Natural killer cell treated with Interleukin-12 subunit alpha and Interleukin-12 subunit beta and Interleukin-15 and Interleukin-18, amount 100 ng/mL, for 72 hours (primary cell): Measurements from ENCODE around the gene SEMA3E. TPM values are rescaled to one million over a fixed set of nuclear protein-coding genes. Genes with fewer than 3 reads are reported as not detected.

Source experiments
- ATAC-seq, 2 donors: fragments of 150-1000 bp; cut with Tn5 transposase in 1 of 2; sonication (Bioruptor Pico), chemical (Tn5 transposase) in 1 of 2; 2 replicates each; pipeline ENCODE4 v1.10.0; 2021
- DNase-seq: peaks from one replicate; pipeline ENCODE4 v3.0.0; 2022; ENCODE audit warnings: low spot score
- H3K27ac Mint-ChIP-seq, 2 donors: 1 replicate in 1 of 2; 2 replicates in 1 of 2; pipeline ENCODE4 v1.8.0; 2022; ENCODE audit warnings: mixed read lengths in 2 of 2, mild to moderate bottlenecking in 1 of 2, moderate library complexity in 1 of 2
- H3K27me3 Mint-ChIP-seq, 2 donors: 1 replicate in 1 of 2; 2 replicates in 1 of 2; pipeline ENCODE4 v1.8.0; 2022; ENCODE audit warnings: mixed read lengths in 2 of 2
- H3K36me3 Mint-ChIP-seq: one replicate; pipeline ENCODE4 v1.8.0; 2022; ENCODE audit warnings: mixed read lengths
- H3K4me1 Mint-ChIP-seq, 2 donors: 1 replicate in 1 of 2; 2 replicates in 1 of 2; pipeline ENCODE4 v1.8.0; 2022; ENCODE audit warnings: low read depth in 2 of 2, mixed read lengths in 2 of 2, mild to moderate bottlenecking in 1 of 2
- H3K4me3 Mint-ChIP-seq: one replicate; pipeline ENCODE4 v1.8.0; 2022; ENCODE audit warnings: mixed read lengths
- H3K9me3 Mint-ChIP-seq: 2 replicates; pipeline ENCODE4 v1.8.0; 2022; ENCODE audit warnings: mixed read lengths
- total RNA-seq, 2 donors: library from RNA; stranded (reverse); gene quantifications; one replicate each; pipeline ENCODE4 v1.2.3, GENCODE V29; 2022

The SEMA3E gene
- total RNA-seq, 2 donors from 2014 or later: not detected

GRCh38 chr7:83613232-83613631, 35.7 kb downstream of the SEMA3E start:
- no peak for DNase-seq
- Mint-ChIP-seq H3K9me3 (peaks cover 12% of the 10 kb centered on the region), H3K4me1 (no peaks in the 10 kb centered on the region), H3K27me3 (no peaks in the 10 kb centered on the region), H3K27ac (no peak overlapping the region), H3K4me3 (no peak overlapping the region), H3K36me3 (no peaks in the 10 kb centered on the region)
- no peak for ATAC-seq

GRCh38 chr7:83611776-83612175, 37.2 kb downstream of the SEMA3E start:
- no peak for DNase-seq
- no peaks in the 10 kb centered on the region for H3K27me3 Mint-ChIP-seq
- no peak for ATAC-seq
- no peaks in the 10 kb centered on the region for H3K4me1 Mint-ChIP-seq
- H3K4me3 Mint-ChIP-seq: no peak overlapping the region
- H3K36me3 Mint-ChIP-seq: no peaks in the 10 kb centered on the region
- no peak overlapping the region for H3K27ac Mint-ChIP-seq
- H3K9me3 Mint-ChIP-seq: peaks cover 14% of the 10 kb centered on the region

- H3K4me3 Mint-ChIP-seq: no peak overlapping the region
- ATAC-seq: no peak
- no peaks in the 10 kb centered on the region for H3K27me3 Mint-ChIP-seq
- no peaks in the 10 kb centered on the region for H3K4me1 Mint-ChIP-seq
- H3K27ac Mint-ChIP-seq: no peak overlapping the region
- peaks cover 11% of the 10 kb centered on the region for H3K9me3 Mint-ChIP-seq
- H3K36me3 Mint-ChIP-seq: no peaks in the 10 kb centered on the region
- DNase-seq: no peak
Observed at GRCh38 chr7:83610649-83611304, 38.2 kb downstream of the SEMA3E start.

- ATAC-seq: no peak
Observed at GRCh38 chr7:83608716-83609115, 40.2 kb downstream of the SEMA3E start.

GRCh38 chr7:83603649-83604048, 45.3 kb downstream of the SEMA3E start:
- Mint-ChIP-seq H3K36me3 (no peaks in the 10 kb centered on the region), H3K27me3 (no peaks in the 10 kb centered on the region), H3K4me1 (no peaks in the 10 kb centered on the region), H3K9me3 (peaks cover 11% of the 10 kb centered on the region), H3K4me3 (no peak overlapping the region), H3K27ac (no peak overlapping the region)
- ATAC-seq: no peak
- DNase-seq: no peak

More at GRCh38 chr7:83608716-83609115, 40.2 kb downstream of the SEMA3E start:
- H3K27ac Mint-ChIP-seq: no peak overlapping the region
- H3K4me1 Mint-ChIP-seq: no peaks in the 10 kb centered on the region
- H3K4me3 Mint-ChIP-seq: no peak overlapping the region
- H3K36me3 Mint-ChIP-seq: no peaks in the 10 kb centered on the region
- peaks cover 16% of the 10 kb centered on the region for H3K9me3 Mint-ChIP-seq
- DNase-seq: no peak
- H3K27me3 Mint-ChIP-seq: no peaks in the 10 kb centered on the region

GRCh38 chr7:83599131-83599530, 49.8 kb downstream of the SEMA3E start:
- H3K4me1 Mint-ChIP-seq: no peaks in the 10 kb centered on the region
- peaks cover 5% of the 10 kb centered on the region for H3K9me3 Mint-ChIP-seq
- no peaks in the 10 kb centered on the region for H3K27me3 Mint-ChIP-seq
- no peak overlapping the region for H3K27ac Mint-ChIP-seq
- H3K4me3 Mint-ChIP-seq: no peak overlapping the region
- H3K36me3 Mint-ChIP-seq: no peaks in the 10 kb centered on the region
- no peak for DNase-seq
- no peak for ATAC-seq

GRCh38 chr7:83593921-83594475, 54.9 kb downstream of the SEMA3E start:
- Mint-ChIP-seq H3K27ac (no peak overlapping the region), H3K36me3 (no peaks in the 10 kb centered on the region), H3K27me3 (no peaks in the 10 kb centered on the region), H3K4me3 (no peak overlapping the region), H3K9me3 (peaks cover 2% of the 10 kb centered on the region), H3K4me1 (no peaks in the 10 kb centered on the region)
- ATAC-seq (no peak), DNase-seq (no peak)

GRCh38 chr7:83588602-83589240, 60.2 kb downstream of the SEMA3E start:
- H3K27ac Mint-ChIP-seq: no peak overlapping the region
- no peaks in the 10 kb centered on the region for H3K36me3 Mint-ChIP-seq
- no peaks in the 10 kb centered on the region for H3K27me3 Mint-ChIP-seq
- peaks cover 6% of the 10 kb centered on the region for H3K9me3 Mint-ChIP-seq
- H3K4me3 Mint-ChIP-seq: no peak overlapping the region
- ATAC-seq: no peak
- H3K4me1 Mint-ChIP-seq: no peaks in the 10 kb centered on the region
- no peak for DNase-seq

- no peak for ATAC-seq
- no peak overlapping the region for H3K27ac Mint-ChIP-seq
- H3K4me3 Mint-ChIP-seq: no peak overlapping the region
- H3K9me3 Mint-ChIP-seq: peaks cover 6% of the 10 kb centered on the region
- DNase-seq: no peak
- H3K36me3 Mint-ChIP-seq: no peaks in the 10 kb centered on the region
- H3K27me3 Mint-ChIP-seq: no peaks in the 10 kb centered on the region
- H3K4me1 Mint-ChIP-seq: no peaks in the 10 kb centered on the region
Observed at GRCh38 chr7:83586281-83586680, 62.7 kb downstream of the SEMA3E start.

GRCh38 chr7:83581667-83582435, 67.1 kb downstream of the SEMA3E start:
- H3K4me1 Mint-ChIP-seq: no peaks in the 10 kb centered on the region
- peaks cover 11% of the 10 kb centered on the region for H3K9me3 Mint-ChIP-seq
- no peak overlapping the region for H3K4me3 Mint-ChIP-seq
- no peak for DNase-seq
- no peaks in the 10 kb centered on the region for H3K36me3 Mint-ChIP-seq
- ATAC-seq: no peak
- H3K27ac Mint-ChIP-seq: no peak overlapping the region
- H3K27me3 Mint-ChIP-seq: no peaks in the 10 kb centered on the region

GRCh38 chr7:83579740-83580139, 69.2 kb downstream of the SEMA3E start:
- H3K4me3 Mint-ChIP-seq: no peak overlapping the region
- no peak for DNase-seq
- no peak for ATAC-seq
- H3K36me3 Mint-ChIP-seq: no peaks in the 10 kb centered on the region
- peaks cover 6% of the 10 kb centered on the region for H3K9me3 Mint-ChIP-seq
- H3K27me3 Mint-ChIP-seq: no peaks in the 10 kb centered on the region
- H3K27ac Mint-ChIP-seq: no peak overlapping the region
- H3K4me1 Mint-ChIP-seq: no peaks in the 10 kb centered on the region

- H3K4me3 Mint-ChIP-seq: no peak overlapping the region
- H3K4me1 Mint-ChIP-seq: no peaks in the 10 kb centered on the region
- no peaks in the 10 kb centered on the region for H3K27me3 Mint-ChIP-seq
- DNase-seq: no peak
- H3K36me3 Mint-ChIP-seq: no peaks in the 10 kb centered on the region
- H3K9me3 Mint-ChIP-seq: peaks cover 7% of the 10 kb centered on the region
- H3K27ac Mint-ChIP-seq: no peak overlapping the region
- ATAC-seq: no peak
Observed at GRCh38 chr7:83575436-83575835, 73.5 kb downstream of the SEMA3E start.

- H3K27me3 Mint-ChIP-seq: no peaks in the 10 kb centered on the region
- H3K9me3 Mint-ChIP-seq: peaks cover 6% of the 10 kb centered on the region
- DNase-seq: no peak
- no peaks in the 10 kb centered on the region for H3K36me3 Mint-ChIP-seq
- no peak for ATAC-seq
- H3K27ac Mint-ChIP-seq: no peak overlapping the region
- H3K4me1 Mint-ChIP-seq: no peaks in the 10 kb centered on the region
- no peak overlapping the region for H3K4me3 Mint-ChIP-seq
Observed at GRCh38 chr7:83574616-83575015, 74.3 kb downstream of the SEMA3E start.

- no peak for ATAC-seq
- Mint-ChIP-seq H3K36me3 (peaks cover 14% of the 10 kb centered on the region), H3K4me3 (no peak overlapping the region), H3K9me3 (peaks cover 11% of the 10 kb centered on the region), H3K27me3 (no peaks in the 10 kb centered on the region), H3K4me1 (no peaks in the 10 kb centered on the region), H3K27ac (no peak overlapping the region)
- no peak for DNase-seq
Observed at GRCh38 chr7:83562960-83563359, 86.0 kb downstream of the SEMA3E start.
